EH (cell line): ENCODE results near the gene PLXNA2.

ENCODE experiments used
- DNase-seq: peaks from one replicate; pipeline ENCODE4 v3.0.0-alpha.2; 2015; ENCODE audit warnings: low read depth

Gene PLXNA2

DNA sequence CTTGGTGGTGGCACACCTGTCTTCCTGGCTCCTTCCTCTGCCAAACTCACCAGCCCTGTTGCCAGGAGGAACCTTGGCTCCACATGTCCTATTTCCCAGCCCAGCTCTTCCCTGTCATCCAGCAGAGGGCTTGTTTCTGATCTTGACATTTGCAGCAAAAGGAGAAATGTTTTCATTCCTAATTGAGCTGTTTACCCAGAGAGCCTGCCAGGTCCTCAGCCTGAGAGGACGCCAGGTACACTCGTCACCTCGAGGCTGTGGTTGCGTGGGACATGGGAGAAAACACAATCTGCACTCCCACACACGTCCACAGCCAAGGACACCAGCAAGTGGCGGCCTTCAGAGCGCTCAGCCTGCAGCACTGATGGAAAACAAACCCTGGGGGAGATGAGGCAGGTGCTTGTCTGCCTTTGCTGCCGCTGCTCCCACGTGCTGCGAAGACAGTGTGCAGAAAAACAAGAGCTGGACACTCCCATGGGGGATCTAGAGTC is 200.4 kb downstream of the PLXNA2 start:
- DNase-seq: no peak

DNA sequence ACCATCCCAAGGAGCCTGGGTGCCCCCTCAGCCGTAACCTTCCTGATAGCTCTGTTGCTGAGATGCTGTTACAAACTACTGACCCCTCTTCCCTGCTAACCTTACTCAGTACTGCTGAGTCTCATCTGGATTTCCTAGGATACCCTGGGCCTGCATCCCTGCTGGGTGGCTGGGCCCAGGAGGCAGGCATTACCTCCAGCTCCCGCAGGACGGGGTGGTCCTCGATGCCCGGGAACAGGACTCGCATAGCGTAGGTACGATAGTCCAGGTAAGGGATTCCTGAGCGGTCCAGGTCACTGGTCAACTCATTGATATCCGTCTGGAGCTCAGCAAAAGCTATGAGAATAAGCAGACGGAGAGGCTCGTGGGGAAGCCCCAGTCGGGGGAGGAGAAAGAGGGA is 201.3 kb downstream of the PLXNA2 start:
- no peak for DNase-seq

DNA sequence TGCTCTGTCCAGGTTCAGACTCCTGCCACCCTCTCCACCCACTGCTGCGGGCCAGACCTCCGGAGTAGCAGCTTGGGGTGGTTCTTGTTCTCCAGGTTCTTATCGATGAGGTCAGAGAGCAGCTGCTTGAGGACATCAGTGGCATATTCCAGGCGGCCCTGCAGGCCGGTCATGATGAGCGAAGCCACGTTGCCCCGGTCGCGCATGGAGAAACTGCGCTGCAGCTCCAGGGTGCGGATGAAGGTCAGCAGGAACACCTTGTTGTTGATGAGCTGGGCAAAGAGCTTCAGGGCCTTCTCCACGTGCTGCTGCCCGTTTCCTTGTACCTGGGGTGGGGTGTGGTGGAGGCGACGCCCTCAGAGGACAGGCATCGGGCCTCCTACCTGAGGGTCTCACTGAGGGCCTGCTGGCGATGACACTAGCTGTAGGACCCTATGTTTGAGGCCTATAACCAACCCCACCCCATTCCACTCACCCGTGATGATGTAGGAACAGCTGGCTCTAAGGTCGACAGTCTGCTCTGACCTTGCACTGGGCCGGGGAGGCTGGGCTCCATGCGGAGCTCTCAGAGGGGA is 202.1 kb downstream of the PLXNA2 start:
- no peak for DNase-seq

DNA sequence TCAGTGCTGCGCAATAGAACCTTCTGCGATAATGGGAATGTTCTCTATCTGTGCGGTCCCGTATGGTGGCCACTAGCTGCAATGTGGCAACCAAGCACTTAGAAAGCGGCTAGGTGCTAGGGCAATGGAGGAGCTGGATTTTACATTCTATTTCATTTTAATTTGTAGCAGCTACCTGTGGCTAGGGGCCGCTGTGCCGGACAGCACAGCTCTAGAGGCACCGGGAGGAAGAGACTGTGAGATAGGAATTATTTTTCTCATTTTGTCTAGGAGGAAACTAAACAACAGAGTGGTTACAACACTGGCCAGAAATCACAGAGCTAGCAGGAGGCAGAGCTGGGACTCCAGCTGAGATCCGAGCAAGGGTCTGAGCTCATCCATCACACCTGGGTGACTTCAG is 202.7 kb downstream of the PLXNA2 start:
- no peak for DNase-seq

DNA sequence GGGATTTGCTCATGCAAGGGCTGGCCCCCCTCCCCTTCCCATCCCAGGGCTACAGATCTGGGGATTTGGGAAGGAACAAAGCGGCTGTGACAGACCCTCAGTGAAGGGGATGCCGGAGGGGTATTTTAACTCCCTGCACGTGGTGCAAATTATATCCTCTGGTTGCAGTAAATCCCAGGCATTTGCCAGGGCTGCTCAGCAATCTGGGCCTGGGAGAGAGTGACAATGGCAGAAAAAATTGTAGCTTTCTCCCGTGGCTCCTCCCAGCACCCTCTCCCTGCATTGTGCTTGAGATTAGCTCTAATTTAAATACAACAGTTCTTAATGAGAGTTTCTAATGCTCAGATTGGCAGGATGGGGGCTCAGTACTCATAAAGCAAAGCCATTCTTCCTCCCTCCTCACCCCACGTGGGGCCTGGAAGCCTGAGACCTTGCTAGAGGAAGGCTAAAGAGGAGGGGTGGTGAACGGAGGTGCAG is 203.3 kb downstream of the PLXNA2 start:
- DNase-seq: no peak

DNA sequence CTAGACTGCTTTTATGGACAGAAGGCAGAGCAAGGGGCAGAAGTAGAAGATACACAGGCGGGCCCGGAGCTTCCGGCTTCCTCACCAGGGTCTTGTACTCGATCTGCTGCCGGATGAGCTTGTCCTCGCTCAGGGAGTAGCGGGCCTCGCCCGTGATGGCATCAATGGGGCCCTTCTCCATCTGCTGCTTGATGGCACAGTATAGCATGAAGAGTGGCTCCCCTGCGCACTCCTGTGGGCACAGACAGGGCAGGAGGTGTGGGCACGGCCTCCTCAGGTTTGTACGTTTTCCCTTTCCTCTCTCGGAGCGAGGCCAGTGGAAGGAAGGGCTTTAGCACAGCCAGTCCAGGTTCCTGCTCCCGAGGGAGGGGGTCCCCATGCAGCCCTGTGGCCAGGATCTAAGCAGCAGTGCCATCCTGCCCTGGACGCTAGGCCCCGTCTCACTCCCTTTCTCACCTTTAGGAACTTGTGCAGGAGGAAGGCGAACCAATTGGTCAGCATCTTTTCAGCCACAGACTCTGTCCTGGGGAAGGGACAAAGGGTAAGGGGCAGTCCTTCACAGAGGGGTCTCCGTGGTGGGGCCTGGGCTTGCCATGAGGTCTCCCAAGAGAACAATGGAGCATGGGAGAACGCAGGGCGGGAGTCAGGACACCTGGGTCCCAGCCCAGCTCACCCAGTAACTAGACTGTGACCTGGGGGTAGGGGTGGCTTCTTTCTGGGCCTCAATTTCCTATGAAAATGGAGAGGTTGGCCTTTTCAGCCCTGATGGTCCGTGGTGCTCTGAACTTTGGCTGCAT is 204.4 kb downstream of the PLXNA2 start:
- no peak for DNase-seq

DNA sequence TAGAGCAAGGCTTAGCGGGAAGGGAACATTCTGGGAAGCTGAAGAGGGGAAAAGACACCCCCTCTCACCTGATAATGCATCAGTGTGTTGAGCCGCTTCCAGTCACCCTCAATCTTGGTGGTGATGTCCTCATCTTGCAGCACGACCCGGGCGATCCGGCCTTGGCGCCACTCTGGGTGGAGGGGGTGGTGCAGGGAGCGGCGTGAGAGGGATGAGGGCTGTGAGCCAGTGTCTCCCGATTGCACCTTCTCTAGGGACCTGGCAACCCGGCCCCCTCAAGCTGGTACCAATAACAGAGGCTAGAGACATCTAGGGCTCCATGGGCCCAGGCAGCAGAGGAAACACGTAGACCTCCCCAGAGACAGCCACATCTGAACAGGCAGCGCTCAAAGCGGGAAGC is 205.9 kb downstream of the PLXNA2 start:
- DNase-seq: no peak

DNA sequence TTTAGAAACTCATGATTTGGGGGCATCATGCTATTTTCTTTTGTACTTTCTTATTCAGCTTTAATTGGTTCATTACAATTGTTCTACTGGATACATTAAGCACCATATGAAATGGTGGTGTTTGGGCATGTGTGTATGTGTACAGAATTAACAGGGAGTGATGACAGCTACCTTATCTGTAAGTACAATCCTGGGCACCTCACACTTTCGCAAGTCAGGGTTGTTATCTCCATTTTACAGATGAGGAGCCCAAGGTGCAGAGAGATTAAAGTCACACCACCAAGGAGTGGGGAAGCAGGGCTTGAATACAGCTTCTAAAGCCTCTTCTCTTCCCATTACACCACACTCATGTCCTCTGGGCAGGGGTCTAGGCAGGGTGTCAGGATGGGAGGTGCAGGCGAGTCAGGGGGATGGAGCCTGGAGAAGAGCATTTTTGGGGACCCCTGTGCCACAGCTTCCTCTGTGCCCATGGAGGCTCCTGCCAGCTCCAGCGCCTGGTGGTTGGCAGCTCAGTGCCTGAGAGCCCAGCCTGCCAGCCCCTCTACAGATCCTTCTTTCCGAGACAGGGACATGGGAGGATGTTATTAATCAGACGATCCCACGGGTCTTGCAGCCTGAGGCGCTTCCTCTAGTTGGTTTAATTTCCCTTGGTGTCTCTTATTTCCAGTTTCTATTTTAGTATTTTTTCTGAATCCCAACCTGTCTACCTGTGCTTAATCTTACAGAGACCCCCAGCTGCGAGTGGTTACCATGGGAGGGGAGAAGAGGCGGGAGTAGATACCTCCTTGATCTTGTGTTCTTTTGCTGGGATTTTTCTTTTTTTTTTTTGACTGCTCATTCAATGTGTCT is 207.0 kb downstream of the PLXNA2 start:
- DNase-seq: no peak

DNA sequence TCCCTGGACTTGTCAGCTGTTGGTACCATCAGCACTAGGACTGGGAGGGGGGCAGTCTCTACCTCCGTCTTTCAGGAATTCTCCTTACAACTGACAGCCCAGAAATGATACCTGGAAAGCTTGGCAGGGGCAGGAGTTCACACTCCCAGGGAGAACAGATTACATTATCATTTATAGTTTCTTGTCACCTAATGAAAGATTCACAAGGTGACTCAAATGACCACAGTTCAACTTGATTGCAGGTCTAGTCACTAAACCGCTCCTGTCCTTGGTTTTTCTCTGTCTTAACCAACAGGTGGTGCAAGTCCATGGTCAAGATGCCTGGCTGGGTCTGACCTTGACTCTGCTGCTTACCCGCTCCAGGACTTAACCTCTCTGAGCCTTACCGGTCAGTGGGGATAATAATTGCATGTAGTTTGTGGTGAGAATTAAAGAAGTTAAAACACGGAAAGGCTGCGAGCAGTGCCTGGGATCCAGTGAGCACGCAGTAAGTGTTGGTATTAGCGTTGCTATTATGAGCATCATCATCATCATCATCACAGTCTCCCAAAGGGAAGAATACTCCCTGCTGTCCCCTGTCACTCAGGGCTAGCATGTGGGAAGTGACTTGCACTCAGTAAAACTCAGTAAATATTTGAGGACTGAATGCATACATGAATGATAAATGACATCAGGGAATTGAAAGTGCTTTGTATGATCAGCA is 207.9 kb downstream of the PLXNA2 start:
- DNase-seq: peak; percentile 30

DNA sequence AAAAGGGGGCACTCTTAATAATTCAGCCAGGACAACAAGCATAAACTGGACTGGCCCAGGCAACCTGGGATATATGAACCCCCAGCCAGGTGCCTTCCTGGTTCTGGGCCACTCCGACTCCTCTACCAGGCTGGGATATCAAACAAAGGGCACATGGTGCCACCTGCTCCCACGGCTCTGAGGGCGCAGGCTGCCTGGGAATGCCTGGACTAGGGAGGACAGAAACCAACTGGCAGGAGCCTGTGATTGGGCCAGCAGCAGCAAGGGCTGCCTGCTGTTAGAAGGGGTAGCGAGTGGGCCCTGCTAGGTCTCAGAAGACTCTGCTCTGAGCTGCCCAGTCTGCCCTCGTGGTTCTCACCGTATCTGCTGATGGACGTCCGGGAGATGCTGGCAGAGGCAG is 210.0 kb downstream of the PLXNA2 start:
- no peak for DNase-seq

DNA sequence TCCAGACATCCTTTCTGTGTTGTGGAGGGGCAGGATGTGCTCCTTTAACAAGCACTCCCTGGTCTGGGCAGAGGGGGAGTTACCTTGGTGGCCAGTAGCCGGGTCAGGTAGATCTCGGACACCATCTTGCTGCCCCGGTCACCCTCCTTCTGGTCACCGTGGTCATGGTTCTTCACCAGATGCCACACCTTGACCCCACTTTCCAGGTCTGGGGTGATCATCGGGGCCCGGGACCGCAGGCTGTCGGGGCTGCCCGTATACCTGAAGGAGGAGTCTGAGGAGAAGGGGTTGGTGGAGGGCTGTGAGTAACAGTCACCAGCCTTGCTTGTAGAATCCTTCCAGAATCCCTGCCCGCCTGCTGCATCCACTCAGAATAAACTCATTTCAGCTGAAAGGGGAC is 210.9 kb downstream of the PLXNA2 start:
- no peak for DNase-seq

DNA sequence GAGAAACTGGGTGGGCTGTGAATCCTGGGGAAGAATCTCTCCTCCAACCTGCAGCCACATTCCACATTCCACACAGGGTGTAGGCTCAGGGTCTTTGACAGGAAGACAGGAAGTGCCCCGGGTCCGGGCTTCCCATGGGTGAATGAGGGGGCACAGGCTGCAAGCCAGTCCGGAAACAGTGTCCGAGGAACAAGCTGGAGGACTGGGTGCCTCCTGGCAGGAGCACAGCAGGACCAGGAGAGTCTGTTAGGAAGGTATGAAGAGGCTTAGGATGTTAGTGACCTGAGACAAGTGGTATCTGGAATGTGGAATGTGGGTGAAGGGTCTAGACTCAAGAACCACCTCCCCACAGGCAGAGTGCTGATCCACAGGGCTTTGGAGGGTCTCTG is 212.3 kb downstream of the PLXNA2 start:
- DNase-seq: no peak

DNA sequence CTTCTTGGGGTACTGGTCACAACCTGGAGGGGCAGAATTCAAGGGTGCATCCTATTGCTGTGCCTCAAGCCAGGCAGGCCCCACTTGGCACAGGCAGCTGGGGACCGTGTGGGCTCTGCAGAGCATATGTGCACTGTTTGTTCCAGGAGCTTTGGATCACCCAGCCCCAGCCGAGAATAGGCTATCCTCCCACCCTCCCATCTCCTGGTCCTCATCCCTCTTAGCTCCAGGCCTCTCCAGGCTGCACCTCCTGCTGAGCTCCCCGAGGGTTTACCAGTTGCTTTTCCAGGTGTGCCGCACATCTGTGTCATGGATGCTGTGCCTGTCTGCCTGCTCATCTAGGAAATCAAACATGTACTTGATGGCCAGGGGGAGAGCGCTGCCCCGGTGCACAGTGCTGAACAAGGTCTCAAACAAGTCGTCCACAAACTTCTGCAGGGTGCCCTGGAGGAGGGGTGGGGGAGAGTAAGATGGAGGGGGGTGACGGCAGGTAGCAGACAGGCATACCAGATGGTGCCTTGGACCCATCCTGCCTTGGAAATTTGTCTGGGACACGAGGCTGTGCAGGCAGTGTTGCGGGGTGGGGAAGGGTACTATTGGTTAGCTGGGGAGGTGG is 212.8 kb downstream of the PLXNA2 start:
- DNase-seq: no peak

DNA sequence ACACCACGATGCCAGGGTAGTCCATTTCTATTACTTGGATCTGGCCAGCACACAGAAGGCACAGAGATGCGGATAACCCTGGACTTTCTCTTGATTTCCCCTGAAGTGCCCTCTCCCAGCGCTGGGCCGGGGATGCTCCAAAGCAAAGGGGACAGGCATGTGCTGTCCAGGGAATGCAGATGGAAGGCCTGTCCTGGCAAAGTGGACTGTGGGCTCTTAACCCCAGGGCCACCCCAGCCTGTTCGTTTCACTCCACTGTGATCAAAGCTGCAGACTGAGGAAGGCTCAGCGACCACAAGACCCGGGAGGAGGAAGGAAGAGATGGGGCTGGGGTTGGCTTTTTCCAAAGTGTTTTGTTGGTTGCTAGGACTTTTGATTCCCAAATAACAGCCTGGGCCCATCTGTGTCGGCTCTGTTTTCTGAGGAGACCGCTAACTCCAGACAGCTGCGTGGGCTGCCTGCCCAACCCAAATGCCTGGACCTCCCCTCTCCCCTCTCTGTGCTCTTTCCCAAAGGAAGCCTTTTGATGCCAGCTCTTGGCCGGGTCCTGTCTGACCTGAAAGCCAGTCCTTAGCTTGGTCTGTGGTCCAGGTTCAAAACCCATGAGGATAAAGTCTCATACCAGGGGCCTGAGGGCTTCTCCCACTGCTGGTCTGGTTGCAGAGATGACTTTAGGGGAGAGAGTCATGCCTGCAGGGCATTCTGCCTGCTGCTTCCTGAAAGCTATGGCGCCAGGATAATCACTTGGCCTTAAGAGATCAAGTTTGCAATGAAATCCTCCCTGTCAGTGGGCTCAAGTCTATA is 213.7 kb downstream of the PLXNA2 start:
- DNase-seq: peak; percentile 58

DNA sequence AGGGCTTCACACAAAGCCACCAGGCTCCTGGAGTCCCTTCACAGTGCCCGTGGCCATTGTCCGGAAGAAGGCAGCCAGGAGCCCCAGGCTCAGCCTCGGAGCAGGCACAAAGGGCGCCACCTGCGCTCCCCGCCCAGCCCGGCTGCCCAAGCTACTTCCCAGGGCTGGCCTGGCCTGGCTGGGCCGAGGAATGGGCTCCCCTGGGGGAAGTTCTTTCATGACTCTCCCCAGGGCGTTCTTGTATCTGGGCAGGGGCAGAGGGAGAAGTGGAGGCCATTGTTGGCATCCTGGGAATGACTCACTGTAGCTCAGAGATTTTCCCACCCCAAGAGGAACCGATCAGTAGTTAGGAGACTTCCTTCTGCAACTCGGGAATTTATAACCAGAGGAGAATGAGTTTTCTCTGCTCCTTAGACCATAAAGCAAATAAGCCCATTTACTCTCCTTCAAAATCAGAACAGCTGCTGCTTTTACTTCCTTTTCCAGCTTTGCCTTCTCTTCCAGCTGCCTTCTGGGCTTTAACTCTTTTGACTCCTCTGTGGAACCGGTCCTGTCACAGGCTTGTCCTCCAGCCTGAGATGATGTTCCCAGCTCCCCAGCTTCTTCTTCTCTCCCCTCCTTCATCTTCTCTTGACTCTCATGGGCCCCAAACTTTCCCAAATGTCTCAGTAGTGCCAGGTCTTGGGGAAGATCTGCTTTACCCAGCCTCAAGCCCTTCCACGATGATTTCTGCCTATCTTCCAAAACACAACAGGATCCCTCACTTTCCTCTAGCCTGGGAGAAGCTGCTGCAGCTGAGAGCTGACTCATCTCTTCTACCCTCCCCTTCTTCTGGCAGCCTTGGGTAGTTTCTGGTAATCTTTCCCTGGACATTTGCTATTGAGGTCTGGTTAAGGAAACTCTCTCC is 214.6 kb downstream of the PLXNA2 start:
- peak; percentile 84 for DNase-seq

DNA sequence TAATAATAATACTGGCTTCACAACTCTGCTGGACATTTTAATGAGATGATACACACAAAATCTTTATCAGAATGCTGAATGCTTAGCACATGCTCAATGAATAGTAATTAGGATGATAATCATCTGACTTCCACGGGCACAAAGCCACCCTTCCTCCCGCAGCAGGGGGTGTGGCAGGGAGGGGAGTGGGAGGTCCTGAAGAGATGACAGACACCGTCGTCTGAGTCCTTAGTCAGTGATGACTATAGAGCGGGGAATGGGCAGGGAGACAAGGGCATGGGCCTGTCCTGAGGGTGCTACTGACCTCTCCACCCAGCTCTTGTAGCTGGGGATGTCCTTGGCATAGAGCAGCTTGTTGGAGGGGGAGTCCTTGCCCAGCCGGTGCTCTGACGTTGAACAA is 215.7 kb downstream of the PLXNA2 start:
- DNase-seq: peak; percentile 55

DNA sequence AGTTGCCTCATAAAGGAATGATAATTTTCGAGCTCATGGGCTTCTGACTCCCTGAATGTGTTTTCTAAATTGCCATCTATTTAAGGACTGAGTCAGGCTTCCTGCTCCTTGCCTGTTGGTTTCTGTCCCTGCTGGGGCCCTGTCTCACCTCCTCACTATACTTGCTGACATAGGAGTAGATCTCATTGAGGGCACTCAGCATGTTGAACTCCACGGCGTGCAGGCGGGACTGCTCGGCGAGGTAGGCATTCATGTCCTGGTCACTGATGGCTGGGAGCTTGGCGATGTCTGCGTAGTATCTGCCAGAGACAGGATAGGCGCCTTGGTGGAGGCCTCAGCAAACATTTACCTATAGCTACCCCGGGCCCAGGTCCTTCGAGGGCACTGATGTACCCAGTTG is 216.3 kb downstream of the PLXNA2 start:
- DNase-seq: no peak

DNA sequence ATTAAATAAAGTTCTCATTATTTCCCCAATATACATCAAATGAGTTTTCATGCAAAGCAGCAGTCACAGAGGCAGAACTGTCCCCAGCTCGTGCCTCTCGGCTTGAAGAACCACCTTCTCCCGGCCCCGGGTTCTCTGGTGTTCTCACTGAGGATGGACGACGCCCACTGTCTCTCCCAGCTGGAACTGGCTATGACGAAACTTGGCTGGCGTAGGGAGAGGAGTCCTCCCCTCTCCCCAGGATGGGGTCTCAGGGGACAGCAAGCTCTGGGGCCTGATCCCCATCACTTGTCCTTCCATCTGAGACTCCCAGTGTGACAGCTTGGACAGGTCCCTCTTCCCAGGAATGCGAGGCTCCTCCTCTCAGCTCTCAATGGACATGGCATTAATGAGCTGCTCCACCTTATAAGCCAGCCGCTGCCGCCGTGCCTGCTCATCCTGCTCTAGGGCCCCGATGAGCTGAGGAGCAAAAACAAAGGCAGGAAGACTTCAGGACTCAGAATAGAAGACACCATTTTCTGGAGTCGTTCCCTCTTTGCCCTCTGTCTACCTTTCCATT is 217.2 kb downstream of the PLXNA2 start:
- DNase-seq: no peak

DNA sequence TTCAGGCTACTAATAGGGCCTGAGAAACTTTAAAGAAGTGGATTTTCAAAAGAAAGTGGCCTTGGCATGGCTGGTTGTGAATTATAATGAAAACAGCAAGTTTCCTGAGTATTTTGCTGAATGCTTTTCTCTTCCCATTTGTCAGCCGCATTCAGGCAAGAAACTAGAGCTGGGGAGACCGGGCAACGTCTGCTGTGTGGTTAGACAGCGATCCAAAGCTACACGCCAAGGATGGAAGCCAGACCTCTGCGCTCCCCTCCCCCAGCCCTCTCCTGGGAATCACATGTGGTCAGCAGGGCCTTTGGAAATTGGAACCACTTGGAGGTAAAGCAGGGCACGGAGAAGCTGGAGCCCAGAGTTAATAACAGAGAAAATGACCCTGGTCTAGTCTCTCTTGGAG is 219.2 kb downstream of the PLXNA2 start:
- DNase-seq: peak; percentile 26
